IPS-NIHi11 (cell line): ENCODE measurements around the gene CAPSL.
"Not testable (repeated sequence)": the region's sequence is repeated elsewhere in the genome, so short reads cannot be mapped to it uniquely, and the experiment has no call there.

Experiments used
- DNase-seq: peaks from one replicate; pipeline ENCODE4 v3.0.0; 2012; ENCODE audit warnings: mixed read lengths, low spot score

The CAPSL gene

GRCh38 chr5:35876454-35876853 lies 62.0 kb downstream of the CAPSL start:
- DNase-seq = no peak

DNA sequence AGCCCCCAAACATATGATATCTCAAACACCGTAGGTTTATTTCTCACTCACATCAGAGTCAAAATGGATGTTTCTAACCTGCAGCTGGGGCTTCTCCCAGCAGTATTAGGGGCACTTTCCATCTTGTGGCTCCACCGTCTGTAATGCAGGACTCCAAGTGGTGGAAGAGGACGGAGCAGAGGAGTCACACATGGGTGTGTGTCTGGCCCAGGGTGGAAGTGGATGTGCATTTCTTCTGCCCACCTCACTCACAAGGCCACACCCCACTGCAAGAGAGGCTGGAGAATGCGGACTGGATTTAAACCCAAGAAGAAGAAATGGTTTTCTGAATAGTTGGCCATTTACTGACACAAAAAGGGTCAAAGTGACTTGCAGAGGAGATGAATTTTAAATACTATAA lies 67.8 kb downstream of the CAPSL start:
- no peak for DNase-seq

GRCh38 chr5:35869685-35870277 lies 68.6 kb downstream of the CAPSL start:
- DNase-seq = no peak

- no peak for DNase-seq
These were observed 70.4 kb downstream of the CAPSL start for GRCh38 chr5:35867998-35868397.

DNA sequence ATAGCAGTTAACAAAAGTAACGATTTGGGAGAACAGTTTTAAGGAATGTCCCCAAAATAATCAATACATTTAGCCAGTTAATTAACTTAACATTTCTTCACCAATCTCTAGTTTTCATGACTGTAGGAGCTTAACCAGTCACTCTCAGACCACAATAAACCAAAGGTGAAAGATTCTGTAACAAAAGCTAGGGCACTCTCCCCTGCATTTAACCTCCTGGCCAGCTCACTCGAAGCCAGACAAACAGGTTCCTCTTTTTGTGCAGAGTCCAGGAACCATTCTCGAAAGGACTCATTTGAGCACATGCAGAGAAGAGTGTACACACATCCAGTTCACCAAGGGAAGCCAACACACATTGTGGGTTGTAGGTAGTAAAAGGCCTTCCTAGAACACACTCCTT lies 75.3 kb downstream of the CAPSL start:
- no peak for DNase-seq

DNA sequence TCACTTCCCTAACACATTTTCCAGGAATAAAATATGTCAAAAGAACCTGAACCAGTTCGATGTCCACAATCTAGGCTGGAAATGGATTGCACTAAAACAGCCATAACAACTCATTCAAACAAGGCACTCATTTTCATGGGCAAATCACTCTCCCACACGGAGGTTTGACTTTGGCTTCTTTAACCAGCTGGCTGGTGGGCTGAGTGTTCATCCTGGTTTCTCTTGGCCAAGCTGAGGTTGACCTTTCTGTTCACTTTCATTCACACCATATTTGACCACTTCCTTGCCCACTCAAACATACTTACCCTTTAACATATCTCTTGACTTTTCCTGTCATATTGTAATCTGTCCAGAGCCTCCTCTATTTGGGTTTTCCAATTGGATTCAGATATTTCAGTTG lies 76.3 kb downstream of the CAPSL start:
- DNase-seq = no peak

GRCh38 chr5:35861718-35862117 lies 76.7 kb downstream of the CAPSL start:
- DNase-seq = no peak

DNA sequence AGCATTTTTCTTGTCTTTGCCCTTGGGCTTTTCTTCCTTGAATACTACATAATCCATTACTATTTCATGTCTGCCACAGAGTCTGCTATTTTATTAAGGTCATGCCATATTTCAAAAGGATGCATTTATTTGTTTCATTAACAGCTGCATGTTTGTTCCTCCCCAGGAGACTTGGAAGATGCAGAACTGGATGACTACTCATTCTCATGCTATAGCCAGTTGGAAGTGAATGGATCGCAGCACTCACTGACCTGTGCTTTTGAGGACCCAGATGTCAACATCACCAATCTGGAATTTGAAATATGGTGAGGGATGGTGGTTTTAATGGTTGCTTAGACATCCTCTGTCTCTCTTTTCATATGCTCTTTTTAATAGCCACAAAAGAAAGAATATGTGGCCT lies 77.7 kb downstream of the CAPSL start:
- DNase-seq = no peak

DNA sequence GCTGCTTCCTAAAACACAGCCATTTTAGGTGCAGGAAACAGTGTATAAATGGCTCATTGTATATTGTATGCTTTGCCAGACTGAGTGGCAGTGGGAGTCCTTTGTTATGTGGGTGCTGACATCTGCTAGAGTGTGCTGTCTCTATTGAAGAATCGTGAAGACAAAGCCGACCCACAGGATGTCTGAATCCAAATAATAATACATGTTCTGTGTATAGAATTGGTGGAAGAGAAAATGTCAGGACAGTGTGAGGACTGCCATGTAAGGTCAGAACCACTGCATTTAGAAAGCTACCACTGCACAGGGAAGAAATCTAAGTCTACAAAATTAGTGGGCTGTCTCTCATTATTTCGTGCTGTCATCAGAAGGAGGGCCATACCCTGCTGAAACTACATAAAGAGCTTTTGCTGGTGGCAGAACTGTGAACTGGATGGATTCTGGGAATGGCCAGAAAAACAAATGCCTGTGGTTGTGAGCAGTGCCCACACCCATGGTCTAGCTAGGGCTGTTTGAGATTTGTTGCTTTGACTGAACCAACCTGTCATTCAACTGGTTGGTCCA lies 79.2 kb downstream of the CAPSL start:
- DNase-seq = no peak

GRCh38 chr5:35857606-35858205 lies 80.7 kb downstream of the CAPSL start:
- DNase-seq = no peak

DNA sequence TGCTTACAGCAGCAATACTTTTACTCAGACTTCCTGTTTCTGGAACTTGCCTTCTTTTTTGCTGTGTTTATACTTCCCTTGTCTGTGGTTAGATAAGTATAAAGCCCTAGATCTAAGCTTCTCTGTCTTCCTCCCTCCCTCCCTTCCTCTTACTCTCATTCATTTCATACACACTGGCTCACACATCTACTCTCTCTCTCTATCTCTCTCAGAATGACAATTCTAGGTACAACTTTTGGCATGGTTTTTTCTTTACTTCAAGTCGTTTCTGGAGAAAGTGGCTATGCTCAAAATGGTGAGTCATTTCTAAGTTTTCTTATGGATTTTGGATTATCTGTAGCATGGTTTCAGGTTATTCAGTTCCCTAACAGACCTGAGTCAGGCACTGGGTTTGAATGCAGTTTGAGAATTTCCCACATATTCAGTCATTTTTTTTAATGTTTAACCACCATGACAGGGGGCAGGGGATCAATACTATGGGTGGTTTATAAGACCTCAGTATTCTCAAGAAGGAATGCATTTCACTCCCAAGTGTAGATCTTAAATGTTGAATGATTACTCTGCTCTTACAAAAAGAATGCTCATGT lies 81.6 kb downstream of the CAPSL start, which contains the start of gene IL7R:
Gene IL7R (plus strand): TSS at position 127 of the 587 bp plus-strand sequence. CDS start 87 bp downstream, at position 214.
- DNase-seq = no peak

- not testable (repeated sequence) for DNase-seq
These were observed 82.1 kb downstream of the CAPSL start for GRCh38 chr5:35856186-35856764.

GRCh38 chr5:35855187-35855586 lies 83.2 kb downstream of the CAPSL start:
- no peak for DNase-seq
